PC-3 (cell line): ENCODE data around the gene IER3. TPM values are rescaled to one million over a fixed set of nuclear protein-coding genes. Genes with fewer than 3 reads are reported as not detected.
"Not testable (repeated sequence)": the region's sequence is repeated elsewhere in the genome, so short reads cannot be mapped to it uniquely, and the experiment has no call there.

Source experiments
- ATAC-seq: fragments of 200-7000 bp; cut with Tn5 transposase; 2 replicates; pipeline ENCODE4 v1.9.1; 2020; ENCODE audit warnings: mild to moderate bottlenecking, moderate library complexity
- BruUV-seq: library from RNA; stranded (reverse); fragments of 400-500 nt; replicated peaks from 2 replicates; lab custom pipeline; 2021; lab: Mats Ljungman, UMichigan
- CTCF ChIA-PET: fragments of 300-600 bp; sonication (Branson Sonifier 250); formaldehyde crosslinking; loops from one replicate; lab custom pipeline; 2022; ENCODE audit warnings: antibody characterized with exemption; lab: Charles Lee
- POLR2A ChIA-PET: fragments of 300-600 bp; sonication (Branson Sonifier 250); formaldehyde crosslinking; loops from one replicate; lab custom pipeline; 2022; ENCODE audit warnings: antibody characterized with exemption; ENCODE audit not compliant: unreplicated experiment; lab: Charles Lee
- DNase-seq: peaks from one replicate; pipeline ENCODE4 v3.0.0-alpha.2; 2015
- H2AFZ ChIP-seq: fragments of 300-600 bp; sonication (generic); 2 replicates; pipeline ENCODE4 v1.6.0; 2016; ENCODE audit warnings: antibody characterized with exemption, low read length
- H3F3A ChIP-seq: fragments of 300-600 bp; sonication (generic); one replicate; pipeline ENCODE4 v1.6.0; 2017; ENCODE audit warnings: antibody characterized with exemption, low read length, control low read depth, mild to moderate bottlenecking; ENCODE audit not compliant: unreplicated experiment
- H3K27ac ChIP-seq: fragments of 300-600 bp; sonication (generic); 2 replicates; pipeline ENCODE4 v1.5.1; 2016; ENCODE audit warnings: mild to moderate bottlenecking, low read length
- H3K27me3 ChIP-seq: fragments of 300-600 bp; sonication (generic); 2 replicates; pipeline ENCODE4 v1.6.1; 2016; ENCODE audit warnings: low read length, mixed read lengths
- H3K36me3 ChIP-seq: fragments of 300-600 bp; sonication (generic); 2 replicates; pipeline ENCODE4 v1.6.1; 2016; ENCODE audit warnings: low read depth, mixed run types, low read length, mixed read lengths
- H3K4me1 ChIP-seq: fragments of 300-600 bp; sonication (generic); 2 replicates; pipeline ENCODE4 v1.5.1; 2016; ENCODE audit warnings: low read length; ENCODE audit not compliant: insufficient read depth
- H3K4me2 ChIP-seq: fragments of 300-600 bp; sonication (generic); 2 replicates; pipeline ENCODE4 v1.6.0; 2016; ENCODE audit warnings: low read length
- H3K4me3 ChIP-seq: fragments of 300-600 bp; sonication (generic); 2 replicates; pipeline ENCODE4 v1.5.1; 2016; ENCODE audit warnings: mild to moderate bottlenecking, low read length, mixed read lengths
- H3K79me2 ChIP-seq: fragments of 300-600 bp; sonication (generic); 2 replicates; pipeline ENCODE4 v1.6.1; 2017; ENCODE audit warnings: low read length, mixed read lengths
- H3K9ac ChIP-seq: fragments of 300-600 bp; sonication (generic); 2 replicates; pipeline ENCODE4 v1.6.0; 2016; ENCODE audit warnings: mild to moderate bottlenecking, low read length
- H3K9me2 ChIP-seq: fragments of 300-600 bp; sonication (generic); replicated peaks from 2 replicates; pipeline ENCODE4 v1.6.1; 2016; ENCODE audit warnings: mixed run types, low read length, mixed read lengths
- H3K9me3 ChIP-seq: fragments of 300-600 bp; sonication (generic); 2 replicates; pipeline ENCODE4 v1.6.1; 2016; ENCODE audit warnings: low read length, mixed read lengths
- H4K20me1 ChIP-seq: fragments of 300-600 bp; sonication (generic); 2 replicates; pipeline ENCODE4 v1.6.1; 2016; ENCODE audit warnings: low read length, mixed read lengths
- EZH2 ChIP-seq: fragments of 300-600 bp; sonication (generic); IDR thresholded peaks from one replicate; pipeline ENCODE4 v1.6.1; 2017; ENCODE audit warnings: antibody characterized with exemption, mild to moderate bottlenecking, low read length; ENCODE audit not compliant: unreplicated experiment
- intact Hi-C: fragments of 100-400 bp; cut with micrococcal nuclease; formaldehyde crosslinking; loops from 2 replicates; pipeline ENCODE4 v1.9.0; 2023
- total RNA-seq: library from RNA; depleted of rRNA; stranded (reverse); fragments of >200 nt; gene quantifications from 2 replicates; pipeline ENCODE4 v1.2.3, GENCODE V29; 2014

Gene IER3
- total RNA-seq, 1 experiment from 2014 or later = 1,173 TPM

DNA sequence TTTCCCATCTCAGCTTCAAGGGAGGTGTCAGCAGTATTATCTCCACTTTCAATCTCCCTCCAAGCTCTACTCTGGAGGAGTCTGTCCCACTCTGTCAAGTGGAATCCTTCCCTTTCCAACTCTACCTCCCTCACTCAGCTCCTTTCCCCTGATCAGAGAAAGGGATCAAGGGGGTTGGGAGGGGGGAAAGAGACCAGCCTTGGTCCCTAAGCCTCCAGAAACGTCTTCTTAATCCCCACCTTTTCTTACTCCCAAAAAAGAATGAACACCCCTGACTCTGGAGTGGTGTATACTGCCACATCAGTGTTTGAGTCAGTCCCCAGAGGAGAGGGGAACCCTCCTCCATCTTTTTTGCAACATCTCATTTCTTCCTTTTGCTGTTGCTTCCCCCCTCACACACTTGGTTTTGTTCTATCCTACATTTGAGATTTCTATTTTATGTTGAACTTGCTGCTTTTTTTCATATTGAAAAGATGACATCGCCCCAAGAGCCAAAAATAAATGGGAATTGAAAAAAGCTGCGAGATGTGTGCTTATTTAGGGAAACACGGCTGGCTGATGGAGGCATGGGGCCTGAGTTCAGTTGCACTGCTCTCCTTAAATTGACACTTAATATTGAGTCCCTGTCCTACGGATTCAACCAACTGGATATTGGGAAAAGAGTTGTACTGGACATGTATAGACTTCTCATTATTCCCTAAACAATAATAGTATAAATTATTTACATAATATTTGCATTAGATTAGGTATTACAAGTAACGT is 19.3 kb downstream of the IER3 start:
- Histone ChIP-seq H3K9me3 (no peaks in the 10 kb centered on the region), H3K4me1 (peaks cover 12% of the 10 kb centered on the region), H4K20me1 (peaks cover 32% of the 10 kb centered on the region), H3F3A (peaks cover 29% of the 10 kb centered on the region), H3K4me3 (no peak overlapping the region), H3K4me2 (peak overlapping the region; percentile 20; the same call in 1 of the 2 replicates), H3K79me2 (peaks cover 52% of the 10 kb centered on the region), H2AFZ (no peak overlapping the region), H3K9me2 (no peaks in the 10 kb centered on the region), H3K27ac (peak overlapping the region; percentile 2; the same call in 1 of the 2 replicates), H3K27me3 (no peaks in the 10 kb centered on the region), H3K9ac (no peak overlapping the region), H3K36me3 (peaks cover 44% of the 10 kb centered on the region)
- ATAC-seq (no peak), DNase-seq (no peak)
- POLR2A ChIA-PET = interaction anchor here (0.7 kb wide), 1 partner anchor 44 kb away, joined by 3 read pairs; no protein-coding TSS in a partner anchor
- no peak for TF ChIP-seq EZH2
- CTCF ChIA-PET = no interaction called here
- intact Hi-C loops = loop anchor here (1.0 to 10.0 kb wide), 4 partner anchors 152 to 362 kb away; partner anchors contain the start of gene HLA-E
- BruUV-seq = no TSS peak

DNA sequence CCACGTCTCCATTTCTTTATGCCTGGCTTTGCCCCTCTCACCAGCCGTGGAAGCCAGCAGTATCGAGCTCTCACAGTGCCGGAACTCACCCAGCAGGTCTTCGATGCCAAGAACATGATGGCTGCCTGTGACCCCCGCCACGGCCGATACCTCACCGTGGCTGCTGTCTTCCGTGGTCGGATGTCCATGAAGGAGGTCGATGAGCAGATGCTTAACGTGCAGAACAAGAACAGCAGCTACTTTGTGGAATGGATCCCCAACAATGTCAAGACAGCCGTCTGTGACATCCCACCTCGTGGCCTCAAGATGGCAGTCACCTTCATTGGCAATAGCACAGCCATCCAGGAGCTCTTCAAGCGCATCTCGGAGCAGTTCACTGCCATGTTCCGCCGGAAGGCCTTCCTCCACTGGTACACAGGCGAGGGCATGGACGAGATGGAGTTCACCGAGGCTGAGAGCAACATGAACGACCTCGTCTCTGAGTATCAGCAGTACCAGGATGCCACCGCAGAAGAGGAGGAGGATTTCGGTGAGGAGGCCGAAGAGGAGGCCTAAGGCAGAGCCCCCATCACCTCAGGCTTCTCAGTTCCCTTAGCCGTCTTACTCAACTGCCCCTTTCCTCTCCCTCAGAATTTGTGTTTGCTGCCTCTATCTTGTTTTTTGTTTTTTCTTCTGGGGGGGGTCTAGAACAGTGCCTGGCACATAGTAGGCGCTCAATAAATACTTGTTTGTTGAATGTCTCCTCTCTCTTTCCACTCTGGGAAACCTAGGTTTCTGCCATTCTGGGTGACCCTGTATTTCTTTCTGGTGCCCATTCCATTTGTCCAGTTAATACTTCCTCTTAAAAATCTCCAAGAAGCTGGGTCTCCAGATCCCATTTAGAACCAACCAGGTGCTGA is 20.3 kb downstream of the IER3 start:
- CTCF ChIA-PET, DNase-seq, H2AFZ ChIP-seq, H3K9ac ChIP-seq, H3K9me2 ChIP-seq, H3K27me3 ChIP-seq, ATAC-seq, H3K4me3 ChIP-seq, H3K9me3 ChIP-seq: not testable (repeated sequence)
- Histone ChIP-seq H3K4me1 (peaks cover 18% of the 10 kb centered on the region), H3K4me2 (peak overlapping the region; percentile 91; the same call in 1 of the 2 replicates), H3K36me3 (peaks cover 37% of the 10 kb centered on the region), H4K20me1 (peaks cover 32% of the 10 kb centered on the region), H3K27ac (peak overlapping the region; percentile 2; the same call in 1 of the 2 replicates), H3K79me2 (peaks cover 60% of the 10 kb centered on the region), H3F3A (peaks cover 29% of the 10 kb centered on the region)
- intact Hi-C loops = loop anchor here (5.0 to 10.0 kb wide), 2 partner anchors 182 to 239 kb away; partner anchors contain the start of gene HLA-E
- POLR2A ChIA-PET = interaction anchor here (0.7 kb wide), 1 partner anchor 45 kb away, joined by 3 read pairs; no protein-coding TSS in a partner anchor
- TSS peak; percentile 13 for BruUV-seq

DNA sequence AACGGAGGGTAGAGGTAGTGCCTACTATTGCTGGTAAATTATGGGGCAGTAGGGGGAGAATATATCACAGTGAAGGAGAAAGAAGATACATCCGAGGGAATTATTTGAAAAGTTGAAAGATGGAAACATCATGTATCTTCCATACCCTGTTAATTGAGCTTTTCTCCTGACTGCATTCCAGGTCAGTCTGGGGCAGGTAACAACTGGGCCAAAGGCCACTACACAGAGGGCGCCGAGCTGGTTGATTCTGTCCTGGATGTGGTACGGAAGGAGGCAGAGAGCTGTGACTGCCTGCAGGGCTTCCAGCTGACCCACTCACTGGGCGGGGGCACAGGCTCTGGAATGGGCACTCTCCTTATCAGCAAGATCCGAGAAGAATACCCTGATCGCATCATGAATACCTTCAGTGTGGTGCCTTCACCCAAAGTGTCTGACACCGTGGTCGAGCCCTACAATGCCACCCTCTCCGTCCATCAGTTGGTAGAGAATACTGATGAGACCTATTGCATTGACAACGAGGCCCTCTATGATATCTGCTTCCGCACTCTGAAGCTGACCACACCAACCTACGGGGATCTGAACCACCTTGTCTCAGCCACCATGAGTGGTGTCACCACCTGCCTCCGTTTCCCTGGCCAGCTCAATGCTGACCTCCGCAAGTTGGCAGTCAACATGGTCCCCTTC is 21.0 kb downstream of the IER3 start:
- intact Hi-C loops = loop anchor here (5.0 to 10.0 kb wide), 2 partner anchors 181 to 238 kb away; partner anchors contain the start of gene HLA-E
- not testable (repeated sequence) for BruUV-seq, H2AFZ ChIP-seq, H3K27me3 ChIP-seq, ATAC-seq, H3K9me3 ChIP-seq, H3K9me2 ChIP-seq, DNase-seq
- H3K4me2 ChIP-seq = peak overlapping the region; percentile 91
- peaks cover 37% of the 10 kb centered on the region for H3K36me3 ChIP-seq
- peak overlapping the region; percentile 45; the same call in 1 of the 2 replicates for H3K9ac ChIP-seq
- peaks cover 68% of the 10 kb centered on the region for H3K79me2 ChIP-seq
- peaks cover 26% of the 10 kb centered on the region for H3K4me1 ChIP-seq
- H3K4me3 ChIP-seq = peak overlapping the region; percentile 94
- peaks cover 32% of the 10 kb centered on the region for H4K20me1 ChIP-seq
- H3K27ac ChIP-seq = peak overlapping the region; percentile 38
- peaks cover 29% of the 10 kb centered on the region for H3F3A ChIP-seq
- ChIA-PET POLR2A (interaction anchor here (0.5 kb wide), 1 partner anchor 77 kb away, joined by 6 read pairs; no protein-coding TSS in a partner anchor), CTCF (interaction anchor here (1.4 kb wide), 1 partner anchor 44 kb away, joined by 7 read pairs; no protein-coding TSS in a partner anchor)
